Transverse colon (tissue), 4 donors: ENCODE data around the gene CLUH.

Source experiments
- EP300 ChIP-seq: sonication (generic); formaldehyde crosslinking; IDR thresholded peaks from one replicate; pipeline ENCODE4 v1.6.1; 2017; ENCODE audit warnings: antibody characterized with exemption, low read depth
- POLR2A ChIP-seq: fragments of 450-650 bp; IDR thresholded peaks from one replicate; pipeline ENCODE4 v1.6.1; 2016; ENCODE audit warnings: antibody characterized with exemption, mild to moderate bottlenecking, moderate library complexity
- POLR2AphosphoS5 ChIP-seq, 3 donors: sonication (generic); formaldehyde crosslinking; IDR thresholded peaks; one replicate each; pipeline ENCODE4 v1.6.1; 2016; ENCODE audit warnings: antibody characterized with exemption in 3 of 3
- TF ChIP-seq, protein P1 (sequence below), 5 experiments: fragments of 200-600 bp in 3 of 5; fragments of 450-650 bp in 2 of 5; sonication (generic) in 3 of 5; IDR thresholded peaks; 1 replicate in 2 of 5; 2 replicates in 3 of 5; pipeline ENCODE4 v1.5.1; 2016 to 2017; ENCODE audit warnings: antibody characterized with exemption in 5 of 5, inconsistent platforms in 3 of 5, mild to moderate bottlenecking in 2 of 5, moderate library complexity in 1 of 5

DNA sequence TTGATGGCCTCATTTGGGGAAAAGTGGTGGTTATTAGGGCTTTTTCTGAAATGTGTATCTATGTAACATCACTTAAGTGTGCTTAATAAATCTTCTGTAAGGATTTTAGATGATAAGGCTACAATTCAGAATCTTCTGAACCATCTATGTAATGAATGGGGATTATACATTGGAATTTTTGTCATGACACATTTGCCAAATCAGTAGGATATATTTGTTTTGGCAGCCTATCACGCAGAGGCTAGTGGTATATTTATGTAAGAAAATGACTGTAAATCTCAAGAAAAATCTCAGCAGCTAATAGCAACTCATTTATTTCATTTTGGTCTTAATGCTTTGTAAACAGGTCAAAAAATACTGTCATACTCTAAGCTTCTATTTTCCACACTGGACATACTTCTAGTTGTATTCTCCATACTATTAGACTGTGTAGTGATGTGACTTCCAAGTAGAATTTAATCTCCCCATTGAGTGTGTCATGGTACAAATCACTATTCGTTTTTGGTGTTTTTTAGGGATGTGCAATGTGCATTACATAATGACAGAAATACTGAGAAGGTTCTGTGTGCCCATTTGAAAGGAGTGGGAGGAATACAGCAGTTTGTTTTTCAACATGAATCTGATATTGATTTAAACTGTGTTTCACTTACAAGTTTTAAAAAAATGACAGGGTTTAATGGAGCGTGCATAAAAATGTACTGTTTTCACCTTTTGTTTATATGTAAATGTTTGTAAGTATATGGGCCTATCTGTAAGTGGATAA is 29.2 kb downstream of the CLUH start:
- no peak for TF ChIP-seq EP300
- TF ChIP-seq, protein P1, sequence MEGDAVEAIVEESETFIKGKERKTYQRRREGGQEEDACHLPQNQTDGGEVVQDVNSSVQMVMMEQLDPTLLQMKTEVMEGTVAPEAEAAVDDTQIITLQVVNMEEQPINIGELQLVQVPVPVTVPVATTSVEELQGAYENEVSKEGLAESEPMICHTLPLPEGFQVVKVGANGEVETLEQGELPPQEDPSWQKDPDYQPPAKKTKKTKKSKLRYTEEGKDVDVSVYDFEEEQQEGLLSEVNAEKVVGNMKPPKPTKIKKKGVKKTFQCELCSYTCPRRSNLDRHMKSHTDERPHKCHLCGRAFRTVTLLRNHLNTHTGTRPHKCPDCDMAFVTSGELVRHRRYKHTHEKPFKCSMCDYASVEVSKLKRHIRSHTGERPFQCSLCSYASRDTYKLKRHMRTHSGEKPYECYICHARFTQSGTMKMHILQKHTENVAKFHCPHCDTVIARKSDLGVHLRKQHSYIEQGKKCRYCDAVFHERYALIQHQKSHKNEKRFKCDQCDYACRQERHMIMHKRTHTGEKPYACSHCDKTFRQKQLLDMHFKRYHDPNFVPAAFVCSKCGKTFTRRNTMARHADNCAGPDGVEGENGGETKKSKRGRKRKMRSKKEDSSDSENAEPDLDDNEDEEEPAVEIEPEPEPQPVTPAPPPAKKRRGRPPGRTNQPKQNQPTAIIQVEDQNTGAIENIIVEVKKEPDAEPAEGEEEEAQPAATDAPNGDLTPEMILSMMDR (IDR thresholded peaks at IDR 0.05), result no peak
- no peak for TF ChIP-seq POLR2A
- TF ChIP-seq POLR2AphosphoS5 (IDR thresholded peaks at IDR 0.05), result no peak
